Hepatic stellate cell (primary cell): ENCODE data around the gene MCRS1.

Experiments used
- DNase-seq: peaks from one replicate; pipeline ENCODE4 v3.0.0; 2011; ENCODE audit warnings: low spot score

MCRS1 gene

GRCh38 chr12:49556391-49557186 lies 11.4 kb downstream of the MCRS1 start:
- DNase-seq: no peak

GRCh38 chr12:49555631-49556390 lies 12.1 kb downstream of the MCRS1 start:
- DNase-seq: no peak

- DNase-seq: no peak
Measured at GRCh38 chr12:49554266-49554665, 13.7 kb downstream of the MCRS1 start.

- no peak for DNase-seq
Measured at GRCh38 chr12:49553512-49554088, 14.3 kb downstream of the MCRS1 start.

GRCh38 chr12:49552899-49553298 lies 15.0 kb downstream of the MCRS1 start:
- no peak for DNase-seq

- no peak for DNase-seq
Measured at GRCh38 chr12:49552425-49552824, 15.5 kb downstream of the MCRS1 start.

- no peak for DNase-seq
Measured at GRCh38 chr12:49552014-49552413, 15.9 kb downstream of the MCRS1 start.

GRCh38 chr12:49550693-49551252 lies 17.2 kb downstream of the MCRS1 start:
- no peak for DNase-seq

- no peak for DNase-seq
Measured at GRCh38 chr12:49549735-49550692, 17.9 kb downstream of the MCRS1 start.

GRCh38 chr12:49548822-49549648 lies 18.9 kb downstream of the MCRS1 start:
- no peak for DNase-seq

GRCh38 chr12:49548481-49548821 lies 19.5 kb downstream of the MCRS1 start:
- DNase-seq: no peak

GRCh38 chr12:49547090-49547690 lies 20.8 kb downstream of the MCRS1 start:
- no peak for DNase-seq

- no peak for DNase-seq
Measured at GRCh38 chr12:49546481-49546880, 21.5 kb downstream of the MCRS1 start.

- no peak for DNase-seq
Measured at GRCh38 chr12:49545815-49546214, 22.1 kb downstream of the MCRS1 start.

- no peak for DNase-seq
Measured at GRCh38 chr12:49543914-49544815, 23.8 kb downstream of the MCRS1 start.

GRCh38 chr12:49543221-49543913 lies 24.6 kb downstream of the MCRS1 start:
- no peak for DNase-seq

GRCh38 chr12:49542592-49543160 lies 25.3 kb downstream of the MCRS1 start:
- DNase-seq: no peak

GRCh38 chr12:49541911-49542505 lies 25.9 kb downstream of the MCRS1 start:
- DNase-seq: no peak
